Bronchial epithelial cell (primary cell): ENCODE measurements around the gene ZSWIM6. TPM values are rescaled to one million over a fixed set of nuclear protein-coding genes. Genes with fewer than 3 reads are reported as not detected.

Source experiments
- DNase-seq: peaks from one replicate; pipeline ENCODE4 v3.0.0-alpha.2; 2010; ENCODE audit warnings: low read depth
- FAIRE-seq: peaks from 2 replicates; lab custom pipeline; 2011; peaks lifted over from hg19 to GRCh38; lab: Jason Lieb, UNC
- H3K27me3 ChIP-seq: 2 replicates; pipeline ENCODE4 v1.5.1; 2011; ENCODE audit warnings: low read length; ENCODE audit not compliant: control insufficient read depth, insufficient read depth
- H3K36me3 ChIP-seq: 2 replicates; pipeline ENCODE4 v1.5.1; 2011; ENCODE audit warnings: low read length; ENCODE audit not compliant: control insufficient read depth, insufficient read depth
- H3K4me3 ChIP-seq: 2 replicates; pipeline ENCODE4 v1.5.1; 2011; ENCODE audit warnings: mild to moderate bottlenecking, low read depth, low read length, control low read depth
- total RNA-seq: library from RNA; depleted of rRNA; stranded (reverse); fragments of >200 nt; gene quantifications from 2 replicates; pipeline ENCODE4 v1.2.1, GENCODE V29; 2014
- TF ChIP-seq, protein P1 (sequence below): IDR thresholded peaks from 2 replicates; pipeline ENCODE4 v1.5.1; 2011; ENCODE audit warnings: mild to moderate bottlenecking, moderate library complexity, low read length, control low read depth, inconsistent platforms; ENCODE audit not compliant: insufficient read depth, severe bottlenecking

ZSWIM6 gene
- total RNA-seq, 1 donor from 2014 or later: 5.8 TPM

DNA sequence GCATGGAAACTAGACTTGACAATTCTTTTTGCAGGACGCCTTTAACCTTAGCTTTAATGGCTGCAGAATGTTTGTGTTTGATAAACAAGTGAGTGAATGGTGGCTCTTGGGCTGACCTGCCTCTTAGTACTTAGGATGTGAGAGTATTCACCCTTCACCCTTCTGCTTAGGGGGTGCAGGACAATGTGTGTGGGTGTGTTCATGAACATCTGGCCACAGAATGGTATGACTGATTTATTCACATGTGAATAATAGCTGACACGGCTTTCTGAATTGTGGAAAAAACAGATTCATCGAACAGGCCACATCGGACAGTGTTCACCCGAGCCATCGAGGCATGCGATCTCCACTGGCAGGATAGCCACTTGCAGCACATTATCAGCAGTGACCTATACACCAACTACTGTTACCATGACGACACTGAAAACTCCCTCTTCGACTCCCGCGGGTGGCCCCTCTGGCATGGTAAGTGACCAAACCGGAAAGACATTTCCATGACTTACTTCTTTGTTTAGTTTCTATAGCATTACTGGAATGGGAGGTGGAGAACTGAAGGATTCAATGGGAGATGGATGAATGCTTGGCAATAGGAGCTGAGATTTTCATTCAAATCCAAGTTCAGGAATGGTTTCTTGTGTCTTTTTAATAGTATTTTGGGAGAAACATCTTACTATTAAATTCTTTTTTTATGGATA lies 193.6 kb downstream of the ZSWIM6 start:
- peak; percentile 63 for DNase-seq
- peak; percentile 73 for FAIRE-seq
- Histone ChIP-seq H3K4me3 (no peak overlapping the region), H3K36me3 (peaks cover 4% of the 10 kb centered on the region), H3K27me3 (no peaks in the 10 kb centered on the region)
- TF ChIP-seq, protein P1, sequence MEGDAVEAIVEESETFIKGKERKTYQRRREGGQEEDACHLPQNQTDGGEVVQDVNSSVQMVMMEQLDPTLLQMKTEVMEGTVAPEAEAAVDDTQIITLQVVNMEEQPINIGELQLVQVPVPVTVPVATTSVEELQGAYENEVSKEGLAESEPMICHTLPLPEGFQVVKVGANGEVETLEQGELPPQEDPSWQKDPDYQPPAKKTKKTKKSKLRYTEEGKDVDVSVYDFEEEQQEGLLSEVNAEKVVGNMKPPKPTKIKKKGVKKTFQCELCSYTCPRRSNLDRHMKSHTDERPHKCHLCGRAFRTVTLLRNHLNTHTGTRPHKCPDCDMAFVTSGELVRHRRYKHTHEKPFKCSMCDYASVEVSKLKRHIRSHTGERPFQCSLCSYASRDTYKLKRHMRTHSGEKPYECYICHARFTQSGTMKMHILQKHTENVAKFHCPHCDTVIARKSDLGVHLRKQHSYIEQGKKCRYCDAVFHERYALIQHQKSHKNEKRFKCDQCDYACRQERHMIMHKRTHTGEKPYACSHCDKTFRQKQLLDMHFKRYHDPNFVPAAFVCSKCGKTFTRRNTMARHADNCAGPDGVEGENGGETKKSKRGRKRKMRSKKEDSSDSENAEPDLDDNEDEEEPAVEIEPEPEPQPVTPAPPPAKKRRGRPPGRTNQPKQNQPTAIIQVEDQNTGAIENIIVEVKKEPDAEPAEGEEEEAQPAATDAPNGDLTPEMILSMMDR: no peak

DNA sequence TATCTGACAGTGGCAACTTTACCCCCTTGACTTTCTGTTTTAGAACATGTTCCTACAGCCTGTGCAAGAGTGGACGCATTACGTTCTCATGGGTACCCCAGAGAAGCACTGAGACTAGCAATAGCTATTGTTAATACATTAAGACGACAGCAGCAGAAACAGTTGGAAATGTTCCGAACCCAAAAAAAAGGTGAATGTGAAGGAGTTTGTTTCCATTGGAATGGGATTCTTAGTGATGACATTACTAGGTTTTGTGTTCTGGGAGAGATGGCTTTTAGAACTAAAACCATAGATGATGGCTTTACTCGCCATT lies 194.1 kb downstream of the ZSWIM6 start:
- TF ChIP-seq, protein P1: no peak
- no peak overlapping the region for H3K4me3 ChIP-seq
- H3K27me3 ChIP-seq: no peaks in the 10 kb centered on the region
- no peak for FAIRE-seq
- H3K36me3 ChIP-seq: peaks cover 4% of the 10 kb centered on the region
- no peak for DNase-seq

DNA sequence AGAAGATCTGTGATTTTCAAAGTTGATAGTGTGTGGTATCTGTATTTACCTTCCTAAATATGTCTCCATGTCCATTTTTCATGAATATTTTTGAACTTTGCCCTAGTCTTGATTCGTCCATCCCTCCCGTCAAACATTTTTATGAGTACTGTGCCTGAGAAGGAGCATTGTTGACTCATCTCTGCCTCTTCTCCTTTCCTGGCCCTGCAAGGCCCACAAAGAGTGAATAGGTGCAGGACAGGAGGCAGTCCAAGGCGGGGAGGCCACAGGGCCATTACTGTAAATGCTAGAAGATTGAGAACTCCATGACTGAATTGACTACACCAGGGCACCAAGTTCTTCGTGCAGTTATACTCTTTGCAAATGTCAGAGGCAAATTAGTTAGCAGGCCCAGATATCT lies 200.9 kb downstream of the ZSWIM6 start:
- FAIRE-seq (no peak), DNase-seq (no peak)
- Histone ChIP-seq H3K4me3 (no peak overlapping the region), H3K36me3 (peaks cover 12% of the 10 kb centered on the region), H3K27me3 (no peaks in the 10 kb centered on the region)
- TF ChIP-seq, protein P1: no peak

DNA sequence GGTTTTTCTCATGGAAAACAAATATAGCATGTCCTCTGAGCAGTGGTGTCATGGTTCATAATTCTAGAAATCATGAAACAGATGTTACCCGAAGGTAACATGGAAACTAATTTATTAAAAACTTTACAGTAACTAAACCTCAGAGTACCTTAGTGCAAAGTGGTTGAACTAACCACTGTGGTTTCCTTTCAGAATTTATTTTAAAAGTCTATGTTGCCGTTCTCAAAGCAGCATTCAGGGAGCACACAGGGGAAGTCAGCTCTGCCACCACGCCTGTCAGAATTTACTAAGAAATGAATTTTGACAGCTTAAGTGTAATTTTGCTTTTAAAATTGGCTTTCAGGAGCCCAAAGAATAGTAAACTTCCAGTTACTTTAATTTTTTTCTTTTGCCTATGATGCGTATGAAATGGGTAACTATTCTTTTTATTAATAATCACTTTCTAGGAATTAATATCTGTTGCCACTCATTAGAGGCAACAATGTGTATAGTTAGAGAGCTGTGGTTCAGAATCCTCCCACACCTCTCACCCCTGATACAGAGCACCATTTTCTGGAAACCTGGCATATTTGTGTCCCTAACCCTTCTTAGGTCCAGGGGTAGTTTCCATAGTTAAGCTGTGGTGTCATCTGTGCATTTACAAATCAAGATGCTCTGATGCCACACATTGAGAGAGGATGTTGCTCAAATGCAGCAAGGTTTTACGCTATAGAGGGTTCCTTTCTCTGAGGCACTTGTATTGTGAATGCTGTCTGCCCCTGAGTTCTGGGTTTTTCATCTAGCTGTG lies 202.6 kb downstream of the ZSWIM6 start:
- peaks cover 13% of the 10 kb centered on the region for H3K36me3 ChIP-seq
- no peaks in the 10 kb centered on the region for H3K27me3 ChIP-seq
- DNase-seq (no peak), FAIRE-seq (no peak)
- TF ChIP-seq, protein P1: no peak
- no peak overlapping the region for H3K4me3 ChIP-seq

DNA sequence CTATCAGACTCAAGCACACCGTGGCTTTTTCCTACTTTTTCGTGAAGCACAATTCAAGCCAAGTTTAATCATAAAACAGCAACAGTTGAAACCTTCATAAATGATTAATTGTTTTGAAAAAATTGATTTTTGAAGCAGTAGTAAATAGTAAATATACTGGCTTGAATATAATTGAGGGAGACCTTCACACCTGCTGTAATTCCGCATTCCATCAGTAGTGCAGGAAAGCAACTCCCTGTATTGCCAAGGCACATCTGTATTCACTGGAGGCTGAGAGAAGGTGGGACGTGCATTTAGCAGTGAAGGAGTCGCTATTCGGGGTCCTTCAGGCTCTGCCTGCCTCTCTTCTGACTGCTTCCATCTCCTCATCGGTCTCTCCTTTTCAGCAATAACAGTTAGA lies 203.8 kb downstream of the ZSWIM6 start:
- Histone ChIP-seq H3K27me3 (no peaks in the 10 kb centered on the region), H3K4me3 (no peak overlapping the region), H3K36me3 (peaks cover 12% of the 10 kb centered on the region)
- FAIRE-seq (no peak), DNase-seq (no peak)
- TF ChIP-seq, protein P1: no peak

DNA sequence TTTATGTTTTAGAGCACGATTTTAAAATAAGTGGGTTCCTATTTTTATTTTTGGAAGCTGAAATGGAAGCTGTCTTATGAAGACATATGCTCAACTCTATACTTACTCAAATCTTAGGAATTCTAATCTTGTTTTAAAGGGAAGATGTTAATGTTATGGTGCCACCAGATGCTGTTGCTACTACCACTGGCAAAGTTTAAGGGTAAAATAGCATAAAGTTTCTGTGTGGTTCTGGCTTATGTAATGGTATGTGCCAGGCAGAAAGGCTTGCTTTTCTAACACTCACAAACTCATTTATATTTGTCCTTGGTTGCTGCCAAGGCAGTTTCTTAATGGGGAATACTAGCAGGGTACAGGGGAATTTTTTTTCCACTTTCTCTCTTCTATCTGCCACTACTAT lies 204.9 kb downstream of the ZSWIM6 start:
- FAIRE-seq (no peak), DNase-seq (no peak)
- TF ChIP-seq, protein P1: no peak
- no peaks in the 10 kb centered on the region for H3K27me3 ChIP-seq
- no peak overlapping the region for H3K4me3 ChIP-seq
- peaks cover 13% of the 10 kb centered on the region for H3K36me3 ChIP-seq
